Ectodermal cell (in vitro differentiated cells): ENCODE data around the gene WDR4.
"Not testable (repeated sequence)": the region's sequence is repeated elsewhere in the genome, so short reads cannot be mapped to it uniquely, and the experiment has no call there.

Experiments used
- H3K27ac ChIP-seq: 2 replicates; pipeline ENCODE4 v1.7.0; 2013; ENCODE audit warnings: mild to moderate bottlenecking, low read depth, low read length; ENCODE audit not compliant: insufficient read depth, poor library complexity, severe bottlenecking
- H3K27me3 ChIP-seq: 2 replicates; pipeline ENCODE4 v1.7.0; 2013; ENCODE audit warnings: mild to moderate bottlenecking, low read length; ENCODE audit not compliant: insufficient read depth, control insufficient read depth, poor library complexity, severe bottlenecking
- H3K36me3 ChIP-seq: one replicate; pipeline ENCODE4 v1.7.0; 2013; ENCODE audit warnings: low read length; ENCODE audit not compliant: control insufficient read depth, insufficient read depth
- H3K4me1 ChIP-seq: one replicate; pipeline ENCODE4 v1.7.0; 2013; ENCODE audit warnings: low read length; ENCODE audit not compliant: control insufficient read depth, insufficient read depth
- H3K4me3 ChIP-seq: 2 replicates; pipeline ENCODE4 v1.7.0; 2013; ENCODE audit warnings: low read depth, low read length, control low read depth; ENCODE audit not compliant: insufficient read depth
- H3K9me3 ChIP-seq: 2 replicates; pipeline ENCODE4 v1.7.0; 2013; ENCODE audit warnings: mild to moderate bottlenecking, low read length, moderate library complexity; ENCODE audit not compliant: control insufficient read depth
- WGBS, 2 experiments: methylation state at CpG; one replicate each; pipeline ENCODE4 v1.1.7; 2013; ENCODE audit warnings: missing lambda C conversion rate in 2 of 2; 5-methylcytosine and 5-hydroxymethylcytosine counted together

WDR4 gene

GRCh38 chr21:42815217-42815616 lies 64.1 kb downstream of the WDR4 start:
- Histone ChIP-seq H3K4me3 (no peak overlapping the region), H3K9me3 (peaks cover 2% of the 10 kb centered on the region), H3K27ac (no peak overlapping the region), H3K4me1 (peaks cover under 1% of the 10 kb centered on the region), H3K36me3 (no peaks in the 10 kb centered on the region), H3K27me3 (no peaks in the 10 kb centered on the region)
- 100% methylated on average over 1 of the region's 1 CpG; no CpG with 5 or more reads in 1 of the 2 experiments for WGBS, 2 experiments

GRCh38 chr21:42812528-42813241 lies 66.7 kb downstream of the WDR4 start:
- not testable (repeated sequence) for H3K9me3 ChIP-seq, H3K36me3 ChIP-seq, H3K4me3 ChIP-seq, H3K27ac ChIP-seq, H3K27me3 ChIP-seq
- peaks cover 14% of the 10 kb centered on the region for H3K4me1 ChIP-seq
- 82 to 89% methylated on average over 5 of the region's 5 CpGs for WGBS, 2 experiments

GRCh38 chr21:42811960-42812359 lies 67.4 kb downstream of the WDR4 start:
- H3K4me1 ChIP-seq, result peaks cover 14% of the 10 kb centered on the region
- WGBS, 2 experiments, result 86 to 88% methylated on average over 6 of the region's 6 CpGs
- H3K9me3 ChIP-seq, result peaks cover 2% of the 10 kb centered on the region
- H3K36me3 ChIP-seq, result no peaks in the 10 kb centered on the region
- H3K27ac ChIP-seq, result no peak overlapping the region
- H3K27me3 ChIP-seq, result no peaks in the 10 kb centered on the region
- no peak overlapping the region for H3K4me3 ChIP-seq

GRCh38 chr21:42809577-42810475 lies 69.5 kb downstream of the WDR4 start:
- Histone ChIP-seq H3K4me3 (no peak overlapping the region), H3K4me1 (peaks cover 14% of the 10 kb centered on the region), H3K27me3 (no peaks in the 10 kb centered on the region), H3K9me3 (no peaks in the 10 kb centered on the region), H3K36me3 (no peaks in the 10 kb centered on the region), H3K27ac (peak overlapping the region; percentile 18)
- WGBS, 2 experiments, result 66 to 69% methylated on average over 18 of the region's 18 CpGs

- Histone ChIP-seq H3K4me1 (peaks cover 14% of the 10 kb centered on the region), H3K36me3 (no peaks in the 10 kb centered on the region), H3K27ac (no peak overlapping the region), H3K27me3 (no peaks in the 10 kb centered on the region), H3K9me3 (no peaks in the 10 kb centered on the region), H3K4me3 (no peak overlapping the region)
- 83% methylated on average over 7 of the region's 7 CpGs for WGBS, 2 experiments
Observed at GRCh38 chr21:42809171-42809570, 70.2 kb downstream of the WDR4 start.

GRCh38 chr21:42807938-42808613 lies 71.3 kb downstream of the WDR4 start:
- Histone ChIP-seq H3K9me3 (no peaks in the 10 kb centered on the region), H3K4me1 (peaks cover 14% of the 10 kb centered on the region), H3K36me3 (no peaks in the 10 kb centered on the region), H3K27ac (no peak overlapping the region), H3K27me3 (no peaks in the 10 kb centered on the region), H3K4me3 (no peak overlapping the region)
- 79 to 81% methylated on average over 13 of the region's 13 CpGs for WGBS, 2 experiments

GRCh38 chr21:42807293-42807895 lies 71.9 kb downstream of the WDR4 start:
- not testable (repeated sequence) for H3K4me3 ChIP-seq, H3K9me3 ChIP-seq, H3K27ac ChIP-seq, H3K36me3 ChIP-seq, H3K27me3 ChIP-seq
- peaks cover 14% of the 10 kb centered on the region for H3K4me1 ChIP-seq
- WGBS, 2 experiments, result 82 to 92% methylated on average over 12 to 16 of the region's 16 CpGs

GRCh38 chr21:42806509-42807140 lies 72.7 kb downstream of the WDR4 start:
- Histone ChIP-seq H3K27me3 (no peaks in the 10 kb centered on the region), H3K9me3 (no peaks in the 10 kb centered on the region), H3K4me3 (no peak overlapping the region), H3K4me1 (peaks cover 14% of the 10 kb centered on the region), H3K36me3 (no peaks in the 10 kb centered on the region), H3K27ac (peak overlapping the region; percentile 38)
- WGBS, 2 experiments, result 50 to 52% methylated on average over 14 of the region's 14 CpGs

- not testable (repeated sequence) for H3K4me1 ChIP-seq, H3K27me3 ChIP-seq, H3K4me3 ChIP-seq, H3K36me3 ChIP-seq, H3K27ac ChIP-seq, H3K9me3 ChIP-seq
- WGBS, 2 experiments, result 92 to 93% methylated on average over 6 of the region's 6 CpGs
Observed at GRCh38 chr21:42801616-42802015, 77.7 kb downstream of the WDR4 start.
